Astrocyte (in vitro differentiated cells and primary cell): ENCODE results near the gene TEAD4.

Experiments
- CTCF ChIP-seq: IDR thresholded peaks from 2 replicates; pipeline ENCODE4 v1.5.1; 2011; ENCODE audit warnings: low read depth, mild to moderate bottlenecking, inconsistent platforms, low read length, moderate library complexity; ENCODE audit not compliant: insufficient read depth
- EZH2 ChIP-seq: IDR thresholded peaks from 2 replicates; pipeline ENCODE4 v1.6.1; 2012; ENCODE audit warnings: mild to moderate bottlenecking, low read length, inconsistent platforms; ENCODE audit not compliant: insufficient read depth

- TF ChIP-seq CTCF: no peak
- no peak for TF ChIP-seq EZH2
Observed at GRCh38 chr12:2930865-2931264, 28.3 kb upstream of the TEAD4 start.
